ENCODE results near the gene HEY2.

HEY2 gene

DNA sequence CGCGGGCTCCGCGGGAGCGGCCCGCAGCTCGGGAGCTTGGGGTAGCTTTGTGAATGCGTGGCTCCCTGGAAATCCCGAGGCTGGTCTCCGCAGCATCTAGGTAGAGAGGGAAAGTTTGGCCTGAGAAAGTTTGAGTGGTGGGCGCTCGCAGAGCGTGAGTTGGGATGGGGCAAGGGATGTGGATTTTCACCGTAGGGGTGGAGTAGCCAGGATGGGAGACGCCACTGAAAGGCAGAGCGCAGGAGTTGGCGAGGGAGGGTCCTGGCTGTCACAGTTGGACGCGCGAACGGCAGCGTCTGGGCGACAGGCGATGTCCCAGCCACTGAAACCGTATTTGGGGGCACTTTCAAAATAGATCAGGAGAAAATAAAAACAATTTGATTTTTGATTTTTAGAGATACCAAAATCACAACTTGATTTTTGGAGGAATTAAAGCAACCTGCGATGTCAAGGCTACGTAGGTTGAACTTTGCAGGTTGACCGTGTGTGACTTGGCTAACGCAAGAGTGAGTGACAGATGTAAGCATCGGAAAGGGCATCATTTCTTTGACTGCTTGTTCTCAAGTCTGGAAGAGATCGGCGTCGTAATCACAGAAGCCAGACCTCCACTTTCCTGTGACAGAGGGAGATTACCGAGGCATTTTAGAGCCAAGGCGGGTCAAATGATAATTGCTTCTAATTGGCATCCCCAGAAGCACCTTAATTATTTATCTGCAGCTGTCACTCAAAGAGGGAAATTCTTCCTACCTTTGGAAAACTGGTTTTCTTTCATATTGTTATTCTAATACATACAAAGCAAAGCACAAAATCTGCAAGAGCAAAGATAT, 646 bp downstream of the HEY2 start (continued):
- TF ChIP-seq YY1 (tag by site-specific recombination; IDR thresholded peaks at IDR 0.05), result no peak
- TF ChIP-seq ZNF473 (tag by site-specific recombination; IDR thresholded peaks at IDR 0.05), result no peak
- TF ChIP-seq, protein P1, sequence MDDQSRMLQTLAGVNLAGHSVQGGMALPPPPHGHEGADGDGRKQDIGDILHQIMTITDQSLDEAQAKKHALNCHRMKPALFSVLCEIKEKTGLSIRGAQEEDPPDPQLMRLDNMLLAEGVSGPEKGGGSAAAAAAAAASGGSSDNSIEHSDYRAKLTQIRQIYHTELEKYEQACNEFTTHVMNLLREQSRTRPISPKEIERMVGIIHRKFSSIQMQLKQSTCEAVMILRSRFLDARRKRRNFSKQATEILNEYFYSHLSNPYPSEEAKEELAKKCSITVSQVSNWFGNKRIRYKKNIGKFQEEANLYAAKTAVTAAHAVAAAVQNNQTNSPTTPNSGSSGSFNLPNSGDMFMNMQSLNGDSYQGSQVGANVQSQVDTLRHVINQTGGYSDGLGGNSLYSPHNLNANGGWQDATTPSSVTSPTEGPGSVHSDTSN (CRISPR knock-in tag; IDR thresholded peaks at IDR 0.05), result no peak
- TF ChIP-seq, protein P2, sequence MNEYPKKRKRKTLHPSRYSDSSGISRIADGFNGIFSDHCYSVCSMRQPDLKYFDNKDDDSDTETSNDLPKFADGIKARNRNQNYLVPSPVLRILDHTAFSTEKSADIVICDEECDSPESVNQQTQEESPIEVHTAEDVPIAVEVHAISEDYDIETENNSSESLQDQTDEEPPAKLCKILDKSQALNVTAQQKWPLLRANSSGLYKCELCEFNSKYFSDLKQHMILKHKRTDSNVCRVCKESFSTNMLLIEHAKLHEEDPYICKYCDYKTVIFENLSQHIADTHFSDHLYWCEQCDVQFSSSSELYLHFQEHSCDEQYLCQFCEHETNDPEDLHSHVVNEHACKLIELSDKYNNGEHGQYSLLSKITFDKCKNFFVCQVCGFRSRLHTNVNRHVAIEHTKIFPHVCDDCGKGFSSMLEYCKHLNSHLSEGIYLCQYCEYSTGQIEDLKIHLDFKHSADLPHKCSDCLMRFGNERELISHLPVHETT (tag by site-specific recombination; IDR thresholded peaks at IDR 0.05), result 0 out of 2 replicates have a peak, but pooled peaks have one; percentile 48
- no peak for TF ChIP-seq ZNF175 (tag by site-specific recombination; IDR thresholded peaks at IDR 0.05)
- TF ChIP-seq HOXA7 (CRISPR knock-in tag; IDR thresholded peaks at IDR 0.05; ENCODE audit: borderline replicate concordance), result no peak
- TF ChIP-seq, protein P3, sequence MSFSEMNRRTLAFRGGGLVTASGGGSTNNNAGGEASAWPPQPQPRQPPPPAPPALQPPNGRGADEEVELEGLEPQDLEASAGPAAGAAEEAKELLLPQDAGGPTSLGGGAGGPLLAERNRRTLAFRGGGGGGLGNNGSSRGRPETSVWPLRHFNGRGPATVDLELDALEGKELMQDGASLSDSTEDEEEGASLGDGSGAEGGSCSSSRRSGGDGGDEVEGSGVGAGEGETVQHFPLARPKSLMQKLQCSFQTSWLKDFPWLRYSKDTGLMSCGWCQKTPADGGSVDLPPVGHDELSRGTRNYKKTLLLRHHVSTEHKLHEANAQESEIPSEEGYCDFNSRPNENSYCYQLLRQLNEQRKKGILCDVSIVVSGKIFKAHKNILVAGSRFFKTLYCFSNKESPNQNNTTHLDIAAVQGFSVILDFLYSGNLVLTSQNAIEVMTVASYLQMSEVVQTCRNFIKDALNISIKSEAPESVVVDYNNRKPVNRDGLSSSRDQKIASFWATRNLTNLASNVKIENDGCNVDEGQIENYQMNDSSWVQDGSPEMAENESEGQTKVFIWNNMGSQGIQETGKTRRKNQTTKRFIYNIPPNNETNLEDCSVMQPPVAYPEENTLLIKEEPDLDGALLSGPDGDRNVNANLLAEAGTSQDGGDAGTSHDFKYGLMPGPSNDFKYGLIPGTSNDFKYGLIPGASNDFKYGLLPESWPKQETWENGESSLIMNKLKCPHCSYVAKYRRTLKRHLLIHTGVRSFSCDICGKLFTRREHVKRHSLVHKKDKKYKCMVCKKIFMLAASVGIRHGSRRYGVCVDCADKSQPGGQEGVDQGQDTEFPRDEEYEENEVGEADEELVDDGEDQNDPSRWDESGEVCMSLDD (tag by site-specific recombination; IDR thresholded peaks at IDR 0.05), result peak; percentile 54; the same call in 1 of the 2 replicates
- no peak for TF ChIP-seq ZNF202 (tag by site-specific recombination; IDR thresholded peaks at IDR 0.05; ENCODE audit: borderline replicate concordance)
- TF ChIP-seq, protein P4, sequence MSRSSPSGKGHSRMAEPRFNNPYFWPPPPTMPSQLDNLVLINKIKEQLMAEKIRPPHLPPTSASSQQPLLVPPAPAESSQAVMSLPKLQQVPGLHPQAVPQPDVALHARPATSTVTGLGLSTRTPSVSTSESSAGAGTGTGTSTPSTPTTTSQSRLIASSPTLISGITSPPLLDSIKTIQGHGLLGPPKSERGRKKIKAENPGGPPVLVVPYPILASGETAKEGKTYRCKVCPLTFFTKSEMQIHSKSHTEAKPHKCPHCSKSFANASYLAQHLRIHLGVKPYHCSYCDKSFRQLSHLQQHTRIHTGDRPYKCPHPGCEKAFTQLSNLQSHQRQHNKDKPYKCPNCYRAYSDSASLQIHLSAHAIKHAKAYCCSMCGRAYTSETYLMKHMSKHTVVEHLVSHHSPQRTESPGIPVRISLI (tag by site-specific recombination; IDR thresholded peaks at IDR 0.05), result no peak
- TF ChIP-seq ZSCAN30 (tag by site-specific recombination; IDR thresholded peaks at IDR 0.05), result no peak
- TF ChIP-seq, protein P5, sequence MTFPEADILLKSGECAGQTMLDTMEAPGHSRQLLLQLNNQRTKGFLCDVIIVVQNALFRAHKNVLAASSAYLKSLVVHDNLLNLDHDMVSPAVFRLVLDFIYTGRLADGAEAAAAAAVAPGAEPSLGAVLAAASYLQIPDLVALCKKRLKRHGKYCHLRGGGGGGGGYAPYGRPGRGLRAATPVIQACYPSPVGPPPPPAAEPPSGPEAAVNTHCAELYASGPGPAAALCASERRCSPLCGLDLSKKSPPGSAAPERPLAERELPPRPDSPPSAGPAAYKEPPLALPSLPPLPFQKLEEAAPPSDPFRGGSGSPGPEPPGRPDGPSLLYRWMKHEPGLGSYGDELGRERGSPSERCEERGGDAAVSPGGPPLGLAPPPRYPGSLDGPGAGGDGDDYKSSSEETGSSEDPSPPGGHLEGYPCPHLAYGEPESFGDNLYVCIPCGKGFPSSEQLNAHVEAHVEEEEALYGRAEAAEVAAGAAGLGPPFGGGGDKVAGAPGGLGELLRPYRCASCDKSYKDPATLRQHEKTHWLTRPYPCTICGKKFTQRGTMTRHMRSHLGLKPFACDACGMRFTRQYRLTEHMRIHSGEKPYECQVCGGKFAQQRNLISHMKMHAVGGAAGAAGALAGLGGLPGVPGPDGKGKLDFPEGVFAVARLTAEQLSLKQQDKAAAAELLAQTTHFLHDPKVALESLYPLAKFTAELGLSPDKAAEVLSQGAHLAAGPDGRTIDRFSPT (tag by site-specific recombination; IDR thresholded peaks at IDR 0.05), result no peak
- TF ChIP-seq ZNF596 (tag by site-specific recombination; IDR thresholded peaks at IDR 0.05), result no peak
- TF ChIP-seq, protein P6, sequence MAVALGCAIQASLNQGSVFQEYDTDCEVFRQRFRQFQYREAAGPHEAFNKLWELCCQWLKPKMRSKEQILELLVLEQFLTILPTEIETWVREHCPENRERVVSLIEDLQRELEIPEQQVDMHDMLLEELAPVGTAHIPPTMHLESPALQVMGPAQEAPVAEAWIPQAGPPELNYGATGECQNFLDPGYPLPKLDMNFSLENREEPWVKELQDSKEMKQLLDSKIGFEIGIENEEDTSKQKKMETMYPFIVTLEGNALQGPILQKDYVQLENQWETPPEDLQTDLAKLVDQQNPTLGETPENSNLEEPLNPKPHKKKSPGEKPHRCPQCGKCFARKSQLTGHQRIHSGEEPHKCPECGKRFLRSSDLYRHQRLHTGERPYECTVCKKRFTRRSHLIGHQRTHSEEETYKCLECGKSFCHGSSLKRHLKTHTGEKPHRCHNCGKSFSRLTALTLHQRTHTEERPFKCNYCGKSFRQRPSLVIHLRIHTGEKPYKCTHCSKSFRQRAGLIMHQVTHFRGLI (tag by site-specific recombination; IDR thresholded peaks at IDR 0.05), result 0 out of 2 replicates have a peak, but pooled peaks have one; percentile 11
- no peak for TF ChIP-seq ZNF223 (tag by site-specific recombination; IDR thresholded peaks at IDR 0.05)
- no peak for TF ChIP-seq ZNF571 (tag by site-specific recombination; IDR thresholded peaks at IDR 0.05)
- TF ChIP-seq ZNF501 (tag by site-specific recombination; IDR thresholded peaks at IDR 0.05), result peak; percentile 29; the same call in 1 of the 2 replicates
- TF ChIP-seq, protein P7, sequence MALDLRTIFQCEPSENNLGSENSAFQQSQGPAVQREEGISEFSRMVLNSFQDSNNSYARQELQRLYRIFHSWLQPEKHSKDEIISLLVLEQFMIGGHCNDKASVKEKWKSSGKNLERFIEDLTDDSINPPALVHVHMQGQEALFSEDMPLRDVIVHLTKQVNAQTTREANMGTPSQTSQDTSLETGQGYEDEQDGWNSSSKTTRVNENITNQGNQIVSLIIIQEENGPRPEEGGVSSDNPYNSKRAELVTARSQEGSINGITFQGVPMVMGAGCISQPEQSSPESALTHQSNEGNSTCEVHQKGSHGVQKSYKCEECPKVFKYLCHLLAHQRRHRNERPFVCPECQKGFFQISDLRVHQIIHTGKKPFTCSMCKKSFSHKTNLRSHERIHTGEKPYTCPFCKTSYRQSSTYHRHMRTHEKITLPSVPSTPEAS (tag by site-specific recombination; IDR thresholded peaks at IDR 0.05), result no peak
- TF ChIP-seq SP3 (tag by site-specific recombination; IDR thresholded peaks at IDR 0.05), result no peak; the same call in 1 of the 2 replicates
- TF ChIP-seq ZNF132 (tag by site-specific recombination; IDR thresholded peaks at IDR 0.05; ENCODE audit: borderline replicate concordance), result no peak
- TF ChIP-seq, protein P8, sequence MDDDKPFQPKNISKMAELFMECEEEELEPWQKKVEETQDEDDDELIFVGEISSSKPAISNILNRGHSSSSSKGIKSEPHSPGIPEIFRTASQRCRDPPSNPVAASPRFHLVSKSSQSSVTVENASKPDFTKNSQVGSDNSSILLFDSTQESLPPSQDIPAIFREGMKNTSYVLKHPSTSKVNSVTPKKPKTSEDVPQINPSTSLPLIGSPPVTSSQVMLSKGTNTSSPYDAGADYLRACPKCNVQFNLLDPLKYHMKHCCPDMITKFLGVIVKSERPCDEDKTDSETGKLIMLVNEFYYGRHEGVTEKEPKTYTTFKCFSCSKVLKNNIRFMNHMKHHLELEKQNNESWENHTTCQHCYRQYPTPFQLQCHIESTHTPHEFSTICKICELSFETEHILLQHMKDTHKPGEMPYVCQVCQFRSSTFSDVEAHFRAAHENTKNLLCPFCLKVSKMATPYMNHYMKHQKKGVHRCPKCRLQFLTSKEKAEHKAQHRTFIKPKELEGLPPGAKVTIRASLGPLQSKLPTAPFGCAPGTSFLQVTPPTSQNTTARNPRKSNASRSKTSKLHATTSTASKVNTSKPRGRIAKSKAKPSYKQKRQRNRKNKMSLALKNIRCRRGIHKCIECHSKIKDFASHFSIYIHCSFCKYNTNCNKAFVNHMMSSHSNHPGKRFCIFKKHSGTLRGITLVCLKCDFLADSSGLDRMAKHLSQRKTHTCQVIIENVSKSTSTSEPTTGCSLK (tag by site-specific recombination; IDR thresholded peaks at IDR 0.05), result no peak
- TF ChIP-seq, protein P9, sequence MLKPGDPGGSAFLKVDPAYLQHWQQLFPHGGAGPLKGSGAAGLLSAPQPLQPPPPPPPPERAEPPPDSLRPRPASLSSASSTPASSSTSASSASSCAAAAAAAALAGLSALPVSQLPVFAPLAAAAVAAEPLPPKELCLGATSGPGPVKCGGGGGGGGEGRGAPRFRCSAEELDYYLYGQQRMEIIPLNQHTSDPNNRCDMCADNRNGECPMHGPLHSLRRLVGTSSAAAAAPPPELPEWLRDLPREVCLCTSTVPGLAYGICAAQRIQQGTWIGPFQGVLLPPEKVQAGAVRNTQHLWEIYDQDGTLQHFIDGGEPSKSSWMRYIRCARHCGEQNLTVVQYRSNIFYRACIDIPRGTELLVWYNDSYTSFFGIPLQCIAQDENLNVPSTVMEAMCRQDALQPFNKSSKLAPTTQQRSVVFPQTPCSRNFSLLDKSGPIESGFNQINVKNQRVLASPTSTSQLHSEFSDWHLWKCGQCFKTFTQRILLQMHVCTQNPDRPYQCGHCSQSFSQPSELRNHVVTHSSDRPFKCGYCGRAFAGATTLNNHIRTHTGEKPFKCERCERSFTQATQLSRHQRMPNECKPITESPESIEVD (tag by site-specific recombination; IDR thresholded peaks at IDR 0.05), result peak; percentile 69
- no peak for TF ChIP-seq SP7 (tag by site-specific recombination; IDR thresholded peaks at IDR 0.05)

Data from HEK293 (cell line).